NCI-H2196 treated with DMSO at 0.1 percent for 48 hours (cell line): Measurements from ENCODE around the gene TLE5.
"Not testable (repeated sequence)": the region's sequence is repeated elsewhere in the genome, so short reads cannot be mapped to it uniquely, and the experiment has no call there.

ENCODE experiments used
- DNase-seq: peaks from one replicate; lab custom pipeline; 2025; ENCODE audit not compliant: unreplicated experiment; lab: John Stamatoyannopoulos, UW

The TLE5 gene

GRCh38 chr19:3045885-3046697 is 16.2 kb downstream of the TLE5 start:
- DNase-seq = no peak

- DNase-seq = no peak
Observed at GRCh38 chr19:3045191-3045590, 17.1 kb downstream of the TLE5 start.

DNA sequence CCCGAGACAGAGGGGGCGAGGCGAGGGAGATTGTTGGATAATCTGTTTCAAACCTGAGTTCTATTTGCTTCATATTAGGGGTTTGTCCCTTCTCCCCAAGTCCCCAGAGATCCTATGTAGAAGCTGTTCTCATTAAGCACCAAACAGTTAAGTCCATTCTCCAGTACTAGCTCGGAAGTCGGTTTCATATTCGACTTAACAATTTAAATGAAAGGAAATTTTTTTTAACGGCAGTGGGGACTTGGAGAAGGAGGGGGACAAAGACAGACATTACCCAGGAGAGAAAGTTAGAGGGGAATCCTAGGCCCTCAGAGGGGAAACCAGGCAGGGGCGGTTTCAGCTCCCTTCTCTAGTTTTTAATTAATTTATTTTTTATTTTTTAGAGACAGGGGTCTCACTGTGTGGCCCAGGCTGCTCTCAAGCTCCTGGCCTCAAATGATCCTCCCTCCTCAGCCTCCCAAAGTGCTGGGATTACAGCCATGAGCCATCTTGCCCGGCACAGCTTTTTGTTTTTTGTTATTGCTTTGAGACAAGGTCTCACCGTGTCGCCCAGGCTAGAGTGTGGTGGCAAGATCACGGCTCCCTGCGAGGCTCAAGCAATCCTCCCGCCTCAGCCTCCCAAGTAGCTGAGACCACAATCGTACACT is 19.6 kb downstream of the TLE5 start:
- no peak for DNase-seq

DNA sequence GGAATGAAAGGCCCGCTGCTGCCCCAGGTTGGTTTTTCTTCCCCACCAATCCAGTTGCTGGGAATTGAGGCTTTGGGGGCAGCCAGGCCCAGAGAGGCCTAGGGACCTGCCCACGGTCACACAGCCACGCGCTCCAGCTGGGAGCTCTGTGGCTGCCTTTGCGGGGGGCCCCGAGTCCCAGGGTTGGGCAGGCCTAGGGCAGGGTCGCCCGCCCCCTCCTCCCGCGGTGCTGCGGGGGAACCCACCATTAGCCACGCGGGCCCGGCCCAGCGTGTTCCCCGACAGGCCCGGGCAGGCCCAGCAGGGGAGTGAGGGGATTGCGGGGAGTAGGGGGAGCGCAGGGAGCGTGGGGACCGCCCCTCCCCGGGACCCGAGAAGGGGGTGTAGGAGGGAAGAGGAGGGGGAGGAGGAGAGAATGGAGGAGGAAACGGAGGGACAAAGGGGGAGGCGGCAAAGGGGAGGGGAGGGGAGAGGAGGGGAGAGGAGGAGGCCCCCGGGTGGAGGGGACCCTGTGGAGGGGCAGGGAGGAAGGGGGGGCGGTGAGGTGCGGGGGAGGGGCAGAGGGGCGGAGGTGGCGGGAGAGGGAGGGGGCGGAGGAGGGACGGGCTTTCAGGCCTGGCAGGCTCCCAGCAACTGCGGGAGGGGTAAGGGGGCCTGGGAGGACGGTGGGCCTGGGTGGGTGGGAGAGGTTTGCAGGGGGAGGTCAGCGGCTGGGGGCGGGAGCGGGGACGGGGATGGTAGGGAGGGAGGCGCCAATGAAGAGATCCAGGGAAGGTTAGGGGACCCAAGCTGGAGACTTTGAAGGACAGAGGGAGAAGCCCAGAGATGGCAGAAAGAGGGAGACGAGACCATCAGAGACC is 20.3 kb downstream of the TLE5 start:
- DNase-seq = no peak

- no peak for DNase-seq
Observed at GRCh38 chr19:3041327-3041726, 21.0 kb downstream of the TLE5 start.

- no peak for DNase-seq
Observed at GRCh38 chr19:3039641-3040077, 22.6 kb downstream of the TLE5 start.

- no peak for DNase-seq
Observed at GRCh38 chr19:3039125-3039524, 23.2 kb downstream of the TLE5 start.

GRCh38 chr19:3038214-3038613 is 24.1 kb downstream of the TLE5 start:
- DNase-seq = no peak

GRCh38 chr19:3036977-3037544 is 25.2 kb downstream of the TLE5 start:
- not testable (repeated sequence) for DNase-seq

- DNase-seq = peak; percentile 94
Observed at GRCh38 chr19:3036119-3036976, 25.9 kb downstream of the TLE5 start.

GRCh38 chr19:3035542-3036118 is 26.7 kb downstream of the TLE5 start:
- peak; percentile 97 for DNase-seq

DNA sequence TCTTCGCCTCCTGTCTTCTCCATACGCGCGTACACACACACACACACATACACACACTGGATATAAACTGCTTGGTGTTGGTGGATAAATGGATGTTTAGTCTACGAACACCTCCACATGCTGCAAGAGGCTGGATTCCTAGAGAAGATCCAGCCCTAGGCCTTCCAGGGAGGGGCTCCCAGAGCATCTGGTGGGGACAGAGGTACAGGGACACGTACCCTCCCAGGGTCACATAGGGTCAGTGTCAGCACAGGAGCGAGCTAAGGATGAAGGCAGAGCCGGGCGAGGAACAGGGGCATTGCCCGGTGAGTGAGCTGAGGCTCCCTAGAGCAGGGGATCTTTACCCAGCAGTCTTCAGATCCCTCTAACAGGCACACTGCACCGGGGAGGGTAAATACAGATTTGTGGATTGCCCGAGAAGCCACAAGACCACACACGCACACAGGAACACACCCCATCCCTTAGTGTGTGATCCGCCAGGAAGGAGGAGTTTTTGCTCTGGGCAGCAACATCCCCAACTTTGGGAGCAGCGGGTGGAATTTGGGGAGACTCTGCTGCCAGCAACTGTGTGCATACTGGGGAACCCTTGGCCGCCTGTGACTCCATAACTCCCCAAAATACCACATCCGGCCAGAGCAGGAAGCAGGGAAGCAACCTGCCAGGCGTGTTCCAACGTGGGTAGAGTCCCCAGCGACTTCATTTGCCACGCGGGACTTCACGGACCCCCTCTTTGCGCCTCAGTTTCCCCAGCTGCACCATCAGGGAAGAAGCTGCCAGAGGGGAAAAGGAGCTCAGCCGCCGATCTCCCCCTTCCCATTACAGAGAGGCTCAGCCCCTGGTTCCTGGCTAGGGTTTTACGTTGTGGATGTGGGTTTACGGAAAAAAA is 27.4 kb downstream of the TLE5 start:
- no peak for DNase-seq

- DNase-seq = no peak
Observed at GRCh38 chr19:3034406-3034655, 28.0 kb downstream of the TLE5 start.

- no peak for DNase-seq
Observed at GRCh38 chr19:3033595-3034405, 28.5 kb downstream of the TLE5 start.

GRCh38 chr19:3031607-3031867 is 30.8 kb downstream of the TLE5 start:
- DNase-seq = no peak

DNA sequence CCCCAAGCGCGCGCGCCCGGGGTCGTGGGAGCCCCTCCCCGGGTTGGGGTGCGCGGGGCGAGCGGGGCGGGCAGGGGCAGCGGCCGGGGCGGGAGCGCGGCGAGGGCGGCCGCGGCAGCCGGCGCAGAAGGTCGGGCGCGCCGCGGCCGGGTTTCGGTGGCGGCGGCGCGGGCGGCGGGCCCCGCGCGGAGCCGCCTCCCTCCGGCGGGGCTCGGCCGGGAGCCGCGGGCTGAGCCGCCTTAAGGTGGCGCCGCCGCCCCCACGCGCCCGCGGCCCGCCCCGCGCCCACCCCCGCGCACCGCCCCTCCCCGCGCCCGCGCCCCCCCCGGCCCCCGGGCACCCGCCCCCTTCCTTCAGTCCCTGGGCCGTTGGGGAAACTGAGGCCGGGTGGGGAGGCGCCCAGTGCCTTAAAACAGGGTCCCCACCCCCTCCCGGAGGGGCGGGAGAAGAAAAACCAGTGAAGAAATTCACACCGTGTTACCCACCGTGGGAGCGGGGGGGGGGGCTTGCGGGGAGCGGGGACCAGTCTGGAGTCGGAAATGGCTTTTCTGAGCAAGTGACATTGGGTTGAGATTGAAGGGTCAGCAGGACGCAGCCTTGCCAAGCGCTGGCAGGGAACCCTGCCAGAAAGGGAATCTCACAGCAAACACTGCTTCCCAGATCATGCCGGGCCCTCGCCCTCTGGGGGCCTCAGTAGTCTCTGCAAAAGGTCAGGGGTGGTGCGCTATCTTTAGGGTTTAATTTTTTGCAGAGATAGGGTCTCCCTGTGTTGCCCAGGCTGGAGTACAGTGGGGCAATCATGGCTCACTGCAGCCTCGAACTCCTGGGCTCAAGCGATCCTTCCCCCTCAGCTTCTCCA is 33.0 kb downstream of the TLE5 start, which contains the start of gene TLE2:
TLE2 (minus strand) TSS at position 216 of the 859 bp plus-strand sequence. CDS start 376 bp downstream, outside the sequence.
- DNase-seq = no peak

DNA sequence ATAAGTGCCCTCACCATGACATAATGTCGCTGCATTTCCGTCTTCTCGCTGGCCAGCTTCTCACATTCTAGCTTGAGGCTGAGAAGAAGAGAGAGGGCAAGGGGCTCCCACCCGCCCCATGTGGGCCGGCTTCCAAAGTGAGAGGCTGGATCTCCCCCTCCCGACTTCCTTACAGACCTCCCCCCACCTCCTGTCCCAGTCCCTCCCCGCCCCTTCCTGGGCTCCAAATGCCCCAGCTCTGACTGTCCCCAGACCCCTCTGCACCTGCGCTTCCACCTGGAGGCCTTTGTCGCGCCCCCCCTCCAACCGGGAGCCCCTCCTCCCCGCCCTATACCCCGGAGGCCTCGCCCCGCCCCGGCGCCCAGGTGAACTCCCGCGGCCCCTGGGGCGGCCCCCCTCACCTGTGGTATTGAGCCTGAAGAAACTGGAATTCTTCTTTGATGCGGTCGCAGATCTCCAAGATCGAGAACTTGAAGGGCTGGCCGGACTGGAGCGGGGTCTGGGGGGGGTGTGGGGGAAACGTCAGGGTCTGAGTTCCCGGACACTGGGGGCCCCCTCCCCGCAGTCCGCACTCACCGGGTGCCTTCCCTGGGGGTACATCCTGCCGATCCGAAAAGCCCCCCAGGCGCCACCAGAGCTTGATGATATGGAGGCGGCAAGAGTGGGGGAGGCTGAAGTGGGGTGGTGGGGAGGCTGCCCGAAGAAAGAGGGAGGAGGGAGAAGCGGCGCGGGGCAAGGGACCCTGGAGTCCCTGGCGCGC is 33.8 kb downstream of the TLE5 start:
- DNase-seq = no peak
